ENCODE data around the gene CAMTA1. TPM values are rescaled to one million over a fixed set of nuclear protein-coding genes. Genes with fewer than 3 reads are reported as not detected.

Gene CAMTA1
- total and polyA plus RNA-seq, 9 of the 15 experiments (the other 6 are each of a cell fraction or from before 2014, with no cell fraction given): 43.9 to 161 (median 65.9) TPM

DNA sequence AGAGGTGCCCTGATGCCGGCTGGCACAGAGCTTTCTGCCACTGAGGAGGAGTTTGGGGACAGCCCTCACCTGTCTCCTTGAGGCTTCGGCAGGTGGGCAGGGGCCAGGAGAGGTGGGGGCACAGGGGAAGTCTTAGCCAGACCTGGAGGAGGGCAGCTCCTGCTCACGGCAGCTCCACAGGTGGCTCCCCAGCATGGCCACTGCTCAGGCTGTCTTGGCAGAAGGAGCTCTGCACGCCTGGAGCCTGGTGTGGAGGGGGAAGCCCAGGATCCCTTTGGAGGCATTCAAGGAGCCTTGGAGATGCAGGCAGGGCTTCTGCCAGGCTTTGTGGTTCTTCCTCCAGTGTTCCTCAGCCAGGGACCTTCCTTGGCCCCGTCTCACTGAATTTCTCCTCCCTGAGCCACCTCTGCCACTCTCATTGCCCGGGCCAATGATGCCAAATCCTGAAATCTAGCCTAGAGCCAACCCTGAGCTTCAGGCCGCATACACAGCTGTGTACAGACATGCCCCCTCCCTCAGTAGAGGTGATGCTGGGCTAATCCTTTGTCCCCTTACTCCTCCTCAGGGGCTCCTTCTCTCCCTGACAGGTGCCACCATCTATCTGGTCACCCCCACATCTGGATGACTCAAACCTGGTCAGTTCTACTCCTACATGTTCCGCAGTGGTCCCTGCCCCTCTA is 734.1 kb downstream of the CAMTA1 start:
- intact Hi-C loops (cut with micrococcal nuclease): no loop called here
- no peak overlapping the region for H3K9ac ChIP-seq (ENCODE audit: insufficient read depth in 1 of 2, low read depth in 2 of 2, low read length in 2 of 2)
- no peaks in the 10 kb centered on the region for H3K4me1 ChIP-seq (replicated peaks in 1 of 2; ENCODE audit: control insufficient read depth in 2 of 2, insufficient read depth in 2 of 2, low read length in 2 of 2)
- H3K27me3 ChIP-seq (ENCODE audit: control insufficient read depth in 2 of 2, insufficient read depth in 2 of 2, low read length in 2 of 2): peaks cover under 1 to 18% of the 10 kb centered on the region in 2 experiments; a peak in 4 of 5 replicates
- WGBS (ENCODE audit: insufficient coverage, low coverage, missing lambda C conversion rate): 0% methylated on average over 8 of the region's 8 CpGs
- in situ Hi-C loops (cut with MboI): no loop called here
- H3K9me3 ChIP-seq (replicated peaks; ENCODE audit: control insufficient read depth, insufficient read depth, low read depth, low read length): no peaks in the 10 kb centered on the region
- ATAC-seq (no peak), FAIRE-seq (no peak), DNase-seq (ENCODE audit: extremely low read depth in 1 of 4, low spot score in 3 of 4) (no peak)
- no peak overlapping the region for H3K4me2 ChIP-seq (ENCODE audit: insufficient read depth, low read length)
- TF ChIP-seq, protein P1, sequence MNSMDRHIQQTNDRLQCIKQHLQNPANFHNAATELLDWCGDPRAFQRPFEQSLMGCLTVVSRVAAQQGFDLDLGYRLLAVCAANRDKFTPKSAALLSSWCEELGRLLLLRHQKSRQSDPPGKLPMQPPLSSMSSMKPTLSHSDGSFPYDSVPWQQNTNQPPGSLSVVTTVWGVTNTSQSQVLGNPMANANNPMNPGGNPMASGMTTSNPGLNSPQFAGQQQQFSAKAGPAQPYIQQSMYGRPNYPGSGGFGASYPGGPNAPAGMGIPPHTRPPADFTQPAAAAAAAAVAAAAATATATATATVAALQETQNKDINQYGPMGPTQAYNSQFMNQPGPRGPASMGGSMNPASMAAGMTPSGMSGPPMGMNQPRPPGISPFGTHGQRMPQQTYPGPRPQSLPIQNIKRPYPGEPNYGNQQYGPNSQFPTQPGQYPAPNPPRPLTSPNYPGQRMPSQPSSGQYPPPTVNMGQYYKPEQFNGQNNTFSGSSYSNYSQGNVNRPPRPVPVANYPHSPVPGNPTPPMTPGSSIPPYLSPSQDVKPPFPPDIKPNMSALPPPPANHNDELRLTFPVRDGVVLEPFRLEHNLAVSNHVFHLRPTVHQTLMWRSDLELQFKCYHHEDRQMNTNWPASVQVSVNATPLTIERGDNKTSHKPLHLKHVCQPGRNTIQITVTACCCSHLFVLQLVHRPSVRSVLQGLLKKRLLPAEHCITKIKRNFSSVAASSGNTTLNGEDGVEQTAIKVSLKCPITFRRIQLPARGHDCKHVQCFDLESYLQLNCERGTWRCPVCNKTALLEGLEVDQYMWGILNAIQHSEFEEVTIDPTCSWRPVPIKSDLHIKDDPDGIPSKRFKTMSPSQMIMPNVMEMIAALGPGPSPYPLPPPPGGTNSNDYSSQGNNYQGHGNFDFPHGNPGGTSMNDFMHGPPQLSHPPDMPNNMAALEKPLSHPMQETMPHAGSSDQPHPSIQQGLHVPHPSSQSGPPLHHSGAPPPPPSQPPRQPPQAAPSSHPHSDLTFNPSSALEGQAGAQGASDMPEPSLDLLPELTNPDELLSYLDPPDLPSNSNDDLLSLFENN (IDR thresholded peaks at IDR 0.05; ENCODE audit: low read depth in 2 of 2, low read length in 2 of 2): no peak
- BruUV-seq (replicated peaks): no TSS peak
- H3K9me1 ChIP-seq (ENCODE audit: control insufficient read depth, insufficient read depth, low read length): no peaks in the 10 kb centered on the region
- ChIA-PET CTCF (ENCODE audit: low intra/inter-chr PET ratio) (no interaction called here), POLR2A (no interaction called here)
- H3K36me3 ChIP-seq (ENCODE audit: control insufficient read depth, insufficient read depth, low read length): no peaks in the 10 kb centered on the region
- H4K20me1 ChIP-seq (replicated peaks; ENCODE audit: control insufficient read depth, insufficient read depth, low read length): no peaks in the 10 kb centered on the region
- H3K79me2 ChIP-seq (ENCODE audit: control insufficient read depth, insufficient read depth, low read length): no peaks in the 10 kb centered on the region
- no peak overlapping the region for H3K27ac ChIP-seq (ENCODE audit: extremely low read depth, low read depth, low read length)
- no peak overlapping the region for H3K4me3 ChIP-seq
- no peak overlapping the region for H2AFZ ChIP-seq (ENCODE audit: low read depth, low read length)
